ENCODE measurements around the gene TNFAIP8. TPM values are rescaled to one million over a fixed set of nuclear protein-coding genes. Genes with fewer than 3 reads are reported as not detected.

TNFAIP8 gene
- total RNA-seq, 1 experiment from 2014 or later: 8.0 TPM

DNA sequence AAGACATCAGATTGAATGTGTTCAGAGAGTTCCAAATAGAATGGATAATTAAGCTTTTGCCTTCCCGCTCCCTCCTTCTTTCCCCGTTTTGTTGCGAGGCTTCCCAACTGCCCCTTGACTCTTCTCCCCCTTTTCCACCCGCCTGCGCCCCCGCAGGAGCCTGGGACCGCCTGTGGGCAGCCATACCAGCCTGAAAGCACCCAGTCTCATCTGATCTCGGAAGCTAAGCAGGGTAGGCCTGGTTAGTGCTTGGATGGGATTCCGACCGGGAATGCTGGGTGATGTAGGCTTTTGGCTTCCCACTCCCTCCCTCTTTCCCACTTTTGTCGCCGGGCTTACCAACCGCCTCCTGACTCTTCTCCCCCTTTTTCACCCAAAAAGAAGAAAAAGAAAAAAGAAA, 89.7 kb downstream of the TNFAIP8 start:
- intact Hi-C loops (cut with micrococcal nuclease; ENCODE audit: unreplicated experiment) (no loop called here), in situ Hi-C loops (cut with HindIII; ENCODE audit: low pct_unique_long_range_greater_than_20kb, low sequenced_read_pairs) (no loop called here)
- ChIA-PET CTCF (no interaction called here), POLR2A (no interaction called here)
- no TSS peak for BruUV-seq (replicated peaks)
- ATAC-seq (no peak), DNase-seq (ENCODE audit: low read depth, low spot score) (no peak)
- Histone ChIP-seq H3K9me3 (ENCODE audit: control insufficient read depth, insufficient read depth, low read depth, low read length) (no peaks in the 10 kb centered on the region), H3K36me3 (ENCODE audit: control insufficient read depth, insufficient read depth, low read length) (no peaks in the 10 kb centered on the region), H3K27me3 (ENCODE audit: control insufficient read depth, insufficient read depth, low read length) (no peaks in the 10 kb centered on the region), H3K4me1 (ENCODE audit: control insufficient read depth, insufficient read depth, low read length) (no peaks in the 10 kb centered on the region), H3K27ac (ENCODE audit: low read length) (no peak overlapping the region), H3K4me3 (ENCODE audit: low read depth in 2 of 2, low read length in 2 of 2) (no peak overlapping the region)
- no peak for TF ChIP-seq SIN3A (IDR thresholded peaks at IDR 0.05; ENCODE audit: borderline replicate concordance, insufficient read depth, low read depth, low read length)
- TF ChIP-seq TCF7L2 (IDR thresholded peaks at IDR 0.05; ENCODE audit: low read depth, low read length): no peak
- TF ChIP-seq, protein P1, sequence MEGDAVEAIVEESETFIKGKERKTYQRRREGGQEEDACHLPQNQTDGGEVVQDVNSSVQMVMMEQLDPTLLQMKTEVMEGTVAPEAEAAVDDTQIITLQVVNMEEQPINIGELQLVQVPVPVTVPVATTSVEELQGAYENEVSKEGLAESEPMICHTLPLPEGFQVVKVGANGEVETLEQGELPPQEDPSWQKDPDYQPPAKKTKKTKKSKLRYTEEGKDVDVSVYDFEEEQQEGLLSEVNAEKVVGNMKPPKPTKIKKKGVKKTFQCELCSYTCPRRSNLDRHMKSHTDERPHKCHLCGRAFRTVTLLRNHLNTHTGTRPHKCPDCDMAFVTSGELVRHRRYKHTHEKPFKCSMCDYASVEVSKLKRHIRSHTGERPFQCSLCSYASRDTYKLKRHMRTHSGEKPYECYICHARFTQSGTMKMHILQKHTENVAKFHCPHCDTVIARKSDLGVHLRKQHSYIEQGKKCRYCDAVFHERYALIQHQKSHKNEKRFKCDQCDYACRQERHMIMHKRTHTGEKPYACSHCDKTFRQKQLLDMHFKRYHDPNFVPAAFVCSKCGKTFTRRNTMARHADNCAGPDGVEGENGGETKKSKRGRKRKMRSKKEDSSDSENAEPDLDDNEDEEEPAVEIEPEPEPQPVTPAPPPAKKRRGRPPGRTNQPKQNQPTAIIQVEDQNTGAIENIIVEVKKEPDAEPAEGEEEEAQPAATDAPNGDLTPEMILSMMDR (IDR thresholded peaks at IDR 0.05): no peak
- TF ChIP-seq, protein P2, sequence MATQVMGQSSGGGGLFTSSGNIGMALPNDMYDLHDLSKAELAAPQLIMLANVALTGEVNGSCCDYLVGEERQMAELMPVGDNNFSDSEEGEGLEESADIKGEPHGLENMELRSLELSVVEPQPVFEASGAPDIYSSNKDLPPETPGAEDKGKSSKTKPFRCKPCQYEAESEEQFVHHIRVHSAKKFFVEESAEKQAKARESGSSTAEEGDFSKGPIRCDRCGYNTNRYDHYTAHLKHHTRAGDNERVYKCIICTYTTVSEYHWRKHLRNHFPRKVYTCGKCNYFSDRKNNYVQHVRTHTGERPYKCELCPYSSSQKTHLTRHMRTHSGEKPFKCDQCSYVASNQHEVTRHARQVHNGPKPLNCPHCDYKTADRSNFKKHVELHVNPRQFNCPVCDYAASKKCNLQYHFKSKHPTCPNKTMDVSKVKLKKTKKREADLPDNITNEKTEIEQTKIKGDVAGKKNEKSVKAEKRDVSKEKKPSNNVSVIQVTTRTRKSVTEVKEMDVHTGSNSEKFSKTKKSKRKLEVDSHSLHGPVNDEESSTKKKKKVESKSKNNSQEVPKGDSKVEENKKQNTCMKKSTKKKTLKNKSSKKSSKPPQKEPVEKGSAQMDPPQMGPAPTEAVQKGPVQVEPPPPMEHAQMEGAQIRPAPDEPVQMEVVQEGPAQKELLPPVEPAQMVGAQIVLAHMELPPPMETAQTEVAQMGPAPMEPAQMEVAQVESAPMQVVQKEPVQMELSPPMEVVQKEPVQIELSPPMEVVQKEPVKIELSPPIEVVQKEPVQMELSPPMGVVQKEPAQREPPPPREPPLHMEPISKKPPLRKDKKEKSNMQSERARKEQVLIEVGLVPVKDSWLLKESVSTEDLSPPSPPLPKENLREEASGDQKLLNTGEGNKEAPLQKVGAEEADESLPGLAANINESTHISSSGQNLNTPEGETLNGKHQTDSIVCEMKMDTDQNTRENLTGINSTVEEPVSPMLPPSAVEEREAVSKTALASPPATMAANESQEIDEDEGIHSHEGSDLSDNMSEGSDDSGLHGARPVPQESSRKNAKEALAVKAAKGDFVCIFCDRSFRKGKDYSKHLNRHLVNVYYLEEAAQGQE (IDR thresholded peaks at IDR 0.05; ENCODE audit: insufficient read depth in 1 of 2, low read depth in 2 of 2, low read length in 1 of 2): no peak
- no peak for TF ChIP-seq POLR2AphosphoS5 (IDR thresholded peaks at IDR 0.05; ENCODE audit: low read depth, low read length)

Other genes with a start within 250 kb of the TNFAIP8 start
- gene HSD17B4, start 96.5 kb downstream of the TNFAIP8 start, total RNA-seq (2021; ENCODE audit: unreplicated experiment): 107 TPM